WTC11 (cell line): ENCODE results near the gene RASL12. TPM values are rescaled to one million over a fixed set of nuclear protein-coding genes. Genes with fewer than 3 reads are reported as not detected.

Experiments
- ATAC-seq: fragments of 200-7000 bp; cut with Tn5 transposase; 2 replicates; pipeline ENCODE4 v1.10.0; 2021; ENCODE audit warnings: mild to moderate bottlenecking, moderate library complexity
- CTCF ChIA-PET: fragments of 300-600 bp; sonication (Branson Sonifier 250); formaldehyde crosslinking; loops from one replicate; lab custom pipeline; 2021; ENCODE audit warnings: antibody characterized with exemption; lab: Charles Lee
- POLR2A ChIA-PET: fragments of 350-600 bp; sonication (Branson Sonifier 250); formaldehyde crosslinking; loops from one replicate; lab custom pipeline; 2021; ENCODE audit warnings: antibody characterized with exemption; lab: Charles Lee
- DNase-seq: peaks from one replicate; pipeline ENCODE4 v3.0.0; 2021; ENCODE audit warnings: low spot score
- H3K27ac Mint-ChIP-seq: 2 replicates; pipeline ENCODE4 v1.8.0; 2021; ENCODE audit warnings: mixed read lengths
- H3K27me3 Mint-ChIP-seq: 2 replicates; pipeline ENCODE4 v1.8.0; 2021; ENCODE audit warnings: low read depth, mild to moderate bottlenecking, moderate library complexity, mixed read lengths
- H3K36me3 Mint-ChIP-seq: 2 replicates; pipeline ENCODE4 v1.8.0; 2021; ENCODE audit warnings: mixed read lengths
- H3K4me1 Mint-ChIP-seq: 2 replicates; pipeline ENCODE4 v1.8.0; 2022; ENCODE audit warnings: mixed read lengths
- H3K4me3 Mint-ChIP-seq: 2 replicates; pipeline ENCODE4 v1.8.0; 2021; ENCODE audit warnings: mild to moderate bottlenecking, moderate library complexity, mixed read lengths
- H3K9me3 Mint-ChIP-seq: 2 replicates; pipeline ENCODE4 v1.8.0; 2021; ENCODE audit warnings: mixed read lengths
- CBFB ChIP-seq: sonication (generic); formaldehyde crosslinking; IDR thresholded peaks from 2 replicates; pipeline ENCODE4 v1.8.1; 2022; ENCODE audit warnings: mild to moderate bottlenecking, low read depth, missing genetic modification reagents
- CDX4 ChIP-seq: fragments of 250-450 bp; sonication (Bioruptor Pico); IDR thresholded peaks from 2 replicates; pipeline ENCODE4 v1.9.0; 2021; ENCODE audit warnings: moderate library complexity, mild to moderate bottlenecking, inconsistent platforms, borderline replicate concordance
- ELF4 ChIP-seq: sonication (generic); formaldehyde crosslinking; IDR thresholded peaks from 2 replicates; pipeline ENCODE4 v1.8.1; 2022; ENCODE audit warnings: low read depth, mild to moderate bottlenecking, moderate library complexity, missing genetic modification reagents
- ERG ChIP-seq: fragments of 250-450 bp; sonication (Bioruptor Pico); IDR thresholded peaks from 2 replicates; pipeline ENCODE4 v1.8.0; 2021; ENCODE audit warnings: mild to moderate bottlenecking
- ESRRA ChIP-seq: sonication (generic); formaldehyde crosslinking; IDR thresholded peaks from 2 replicates; pipeline ENCODE4 v1.8.1; 2022; ENCODE audit warnings: mild to moderate bottlenecking, missing genetic modification reagents, borderline replicate concordance
- FOXJ3 ChIP-seq: sonication (generic); formaldehyde crosslinking; IDR thresholded peaks from 2 replicates; pipeline ENCODE4 v1.9.0; 2021; ENCODE audit warnings: missing genetic modification reagents, mild to moderate bottlenecking, borderline replicate concordance
- FOXK1 ChIP-seq: sonication (generic); formaldehyde crosslinking; IDR thresholded peaks from 2 replicates; pipeline ENCODE4 v1.8.0; 2022; ENCODE audit warnings: mild to moderate bottlenecking, moderate library complexity, missing genetic modification reagents
- IRF2 ChIP-seq: sonication (generic); formaldehyde crosslinking; IDR thresholded peaks from 2 replicates; pipeline ENCODE4 v1.8.0; 2022; ENCODE audit warnings: low read depth, missing genetic modification reagents, borderline replicate concordance
- MLX ChIP-seq: sonication (generic); formaldehyde crosslinking; IDR thresholded peaks from 2 replicates; pipeline ENCODE4 v1.8.1; 2023; ENCODE audit warnings: mild to moderate bottlenecking, missing genetic modification reagents, moderate library complexity
- MXD4 ChIP-seq: fragments of 250-450 bp; sonication (Bioruptor Pico); IDR thresholded peaks from 2 replicates; pipeline ENCODE4 v1.8.0; 2021; ENCODE audit warnings: mild to moderate bottlenecking, moderate library complexity, borderline replicate concordance
- NR2C2 ChIP-seq: sonication (generic); formaldehyde crosslinking; IDR thresholded peaks from 2 replicates; pipeline ENCODE4 v1.8.0; 2022; ENCODE audit warnings: mild to moderate bottlenecking, missing genetic modification reagents
- PRDM15 ChIP-seq: sonication (generic); formaldehyde crosslinking; IDR thresholded peaks from 2 replicates; pipeline ENCODE4 v1.8.0; 2022; ENCODE audit warnings: missing genetic modification reagents
- SP1 ChIP-seq: sonication (generic); formaldehyde crosslinking; conservative IDR thresholded peaks from 2 replicates; pipeline ENCODE4 v1.8.1; 2022; ENCODE audit warnings: missing genetic modification reagents
- TEAD1 ChIP-seq: sonication (generic); formaldehyde crosslinking; IDR thresholded peaks from 2 replicates; pipeline ENCODE4 v1.8.0; 2022; ENCODE audit warnings: mild to moderate bottlenecking, missing genetic modification reagents
- ZBTB21 ChIP-seq: sonication (generic); formaldehyde crosslinking; IDR thresholded peaks from 2 replicates; pipeline ENCODE4 v1.8.1; 2023; ENCODE audit warnings: mild to moderate bottlenecking, missing genetic modification reagents, borderline replicate concordance
- ZNF232 ChIP-seq: sonication (generic); formaldehyde crosslinking; IDR thresholded peaks from 2 replicates; pipeline ENCODE4 v1.8.0; 2022; ENCODE audit warnings: mild to moderate bottlenecking, missing genetic modification reagents
- ZNF317 ChIP-seq: sonication (generic); formaldehyde crosslinking; IDR thresholded peaks from 2 replicates; pipeline ENCODE4 v1.8.1; 2023; ENCODE audit warnings: low read depth, mild to moderate bottlenecking, moderate library complexity, missing genetic modification reagents, borderline replicate concordance
- ZNF425 ChIP-seq: fragments of 250-450 bp; sonication (Bioruptor Pico); conservative IDR thresholded peaks from 2 replicates; pipeline ENCODE4 v1.9.0; 2021; ENCODE audit warnings: mild to moderate bottlenecking
- ZNF532 ChIP-seq: fragments of 250-450 bp; sonication (Bioruptor Pico); IDR thresholded peaks from 2 replicates; pipeline ENCODE4 v1.9.0; 2021; ENCODE audit warnings: mild to moderate bottlenecking, borderline replicate concordance
- ZNF671 ChIP-seq: fragments of 250-450 bp; sonication (Bioruptor Pico); IDR thresholded peaks from 2 replicates; pipeline ENCODE4 v1.8.0; 2021; ENCODE audit warnings: mild to moderate bottlenecking
- total RNA-seq: library from RNA; stranded (reverse); gene quantifications from 3 replicates; pipeline ENCODE4 v1.2.3, GENCODE V29; 2021

Gene RASL12
- total RNA-seq, 1 experiment from 2014 or later, result 5.6 TPM

GRCh38 chr15:65059369-65059750, 8.4 kb downstream of the RASL12 start:
- DNase-seq, result no peak
- H3K27ac Mint-ChIP-seq, result no peak overlapping the region
- H3K27me3 Mint-ChIP-seq, result no peaks in the 10 kb centered on the region
- no peak for ATAC-seq
- TF ChIP-seq ZNF317 (no peak), MXD4 (CRISPR knock-in tag) (no peak), TEAD1 (no peak), ELF4 (CRISPR knock-in tag) (no peak), FOXJ3 (no peak), FOXK1 (no peak), MLX (CRISPR knock-in tag) (no peak), ZNF232 (CRISPR knock-in tag) (no peak), CDX4 (CRISPR knock-in tag) (no peak), ZNF671 (CRISPR knock-in tag) (no peak), ZBTB21 (no peak), CBFB (CRISPR knock-in tag) (no peak), NR2C2 (CRISPR knock-in tag) (no peak), IRF2 (CRISPR knock-in tag) (no peak), ESRRA (CRISPR knock-in tag) (no peak), ZNF532 (CRISPR knock-in tag) (no peak), PRDM15 (CRISPR knock-in tag) (no peak), ZNF425 (CRISPR knock-in tag) (no peak), ERG (no peak), SP1 (CRISPR knock-in tag) (no peak)
- no peaks in the 10 kb centered on the region for H3K4me1 Mint-ChIP-seq
- ChIA-PET CTCF (interaction anchor here (1.5 to 20.3 kb wide), 3 partner anchors 25 to 42 kb away, joined by 4 to 292 read pairs (median 25); no protein-coding TSS in a partner anchor), POLR2A (no interaction called here)
- H3K4me3 Mint-ChIP-seq, result no peak overlapping the region
- H3K9me3 Mint-ChIP-seq, result peaks cover 8% of the 10 kb centered on the region
- H3K36me3 Mint-ChIP-seq, result no peaks in the 10 kb centered on the region
